AG04449 (cell line): Measurements from ENCODE around the gene RBM23.

Experiments used
- CTCF ChIA-PET: fragments of 350-600 bp; formaldehyde crosslinking; extraction: SDS; loops from one replicate; lab custom pipeline; 2021; ENCODE audit warnings: antibody characterized with exemption; lab: Yijun Ruan, JAX
- POLR2A ChIA-PET: fragments of 400-600, 350-600 bp; formaldehyde crosslinking; extraction: SDS; loops from one replicate; lab custom pipeline; 2020; ENCODE audit warnings: antibody characterized with exemption, inconsistent platforms; lab: Yijun Ruan, JAX
- DNase-seq: peaks from one replicate; pipeline ENCODE4 v3.0.0-alpha.2; 2010; ENCODE audit warnings: low read depth, low spot score
- H3K4me3 ChIP-seq: 2 replicates; pipeline ENCODE4 v1.5.1; 2011; ENCODE audit warnings: low read depth, mild to moderate bottlenecking, control low read depth, low read length
- TF ChIP-seq, protein P1 (sequence below): IDR thresholded peaks from one replicate; pipeline ENCODE4 v1.5.1; 2011; ENCODE audit warnings: mild to moderate bottlenecking, moderate library complexity, low read length, control low read depth, inconsistent platforms; ENCODE audit not compliant: insufficient read depth; ENCODE audit errors: missing control alignments

Gene RBM23

GRCh38 chr14:22844221-22845102, 74.5 kb downstream of the RBM23 start:
- no peak for DNase-seq
- TF ChIP-seq, protein P1, sequence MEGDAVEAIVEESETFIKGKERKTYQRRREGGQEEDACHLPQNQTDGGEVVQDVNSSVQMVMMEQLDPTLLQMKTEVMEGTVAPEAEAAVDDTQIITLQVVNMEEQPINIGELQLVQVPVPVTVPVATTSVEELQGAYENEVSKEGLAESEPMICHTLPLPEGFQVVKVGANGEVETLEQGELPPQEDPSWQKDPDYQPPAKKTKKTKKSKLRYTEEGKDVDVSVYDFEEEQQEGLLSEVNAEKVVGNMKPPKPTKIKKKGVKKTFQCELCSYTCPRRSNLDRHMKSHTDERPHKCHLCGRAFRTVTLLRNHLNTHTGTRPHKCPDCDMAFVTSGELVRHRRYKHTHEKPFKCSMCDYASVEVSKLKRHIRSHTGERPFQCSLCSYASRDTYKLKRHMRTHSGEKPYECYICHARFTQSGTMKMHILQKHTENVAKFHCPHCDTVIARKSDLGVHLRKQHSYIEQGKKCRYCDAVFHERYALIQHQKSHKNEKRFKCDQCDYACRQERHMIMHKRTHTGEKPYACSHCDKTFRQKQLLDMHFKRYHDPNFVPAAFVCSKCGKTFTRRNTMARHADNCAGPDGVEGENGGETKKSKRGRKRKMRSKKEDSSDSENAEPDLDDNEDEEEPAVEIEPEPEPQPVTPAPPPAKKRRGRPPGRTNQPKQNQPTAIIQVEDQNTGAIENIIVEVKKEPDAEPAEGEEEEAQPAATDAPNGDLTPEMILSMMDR = no peak
- ChIA-PET POLR2A (no interaction called here), CTCF (interaction anchor here (1.2 to 13.5 kb wide), 7 partner anchors 6 to 284 kb away, joined by 4 to 272 read pairs (median 6); no protein-coding TSS in a partner anchor)
- H3K4me3 ChIP-seq = no peak overlapping the region
